Hepatocyte (in vitro differentiated cells): Measurements from ENCODE around the gene GRIA1.

Experiments used
- CTCF ChIP-seq: fragments of 200-600 bp; sonication (generic); IDR thresholded peaks from 2 replicates; pipeline ENCODE4 v1.5.1; 2016; ENCODE audit warnings: antibody characterized with exemption, mild to moderate bottlenecking; ENCODE audit not compliant: poor library complexity
- EZH2 ChIP-seq: fragments of 200-600 bp; sonication (generic); IDR thresholded peaks from 2 replicates; pipeline ENCODE4 v1.6.1; 2016; ENCODE audit warnings: antibody characterized with exemption, mild to moderate bottlenecking, borderline replicate concordance

- TF ChIP-seq CTCF (no peak), EZH2 (no peak)
Observed at GRCh38 chr5:153636670-153637451, 146.4 kb downstream of the GRIA1 start.
